Astrocyte of the spinal cord (primary cell): ENCODE data around the gene MAB21L3.

ENCODE experiments used
- DNase-seq: peaks from one replicate; pipeline ENCODE4 v3.0.0; 2011; ENCODE audit warnings: low read depth, low spot score
- H3K4me3 ChIP-seq: 2 replicates; pipeline ENCODE4 v1.5.1; 2011; ENCODE audit warnings: low read depth, mild to moderate bottlenecking, low read length, moderate library complexity
- CTCF ChIP-seq: IDR thresholded peaks from 2 replicates; pipeline ENCODE4 v1.5.1; 2012; ENCODE audit warnings: low read depth, mild to moderate bottlenecking, low read length, inconsistent platforms
- in situ Hi-C: cut with HindIII; loops from 2 replicates; pipeline ENCODE4 v1.10.0; 2017; ENCODE audit warnings: low sequenced_read_pairs

The MAB21L3 gene

DNA sequence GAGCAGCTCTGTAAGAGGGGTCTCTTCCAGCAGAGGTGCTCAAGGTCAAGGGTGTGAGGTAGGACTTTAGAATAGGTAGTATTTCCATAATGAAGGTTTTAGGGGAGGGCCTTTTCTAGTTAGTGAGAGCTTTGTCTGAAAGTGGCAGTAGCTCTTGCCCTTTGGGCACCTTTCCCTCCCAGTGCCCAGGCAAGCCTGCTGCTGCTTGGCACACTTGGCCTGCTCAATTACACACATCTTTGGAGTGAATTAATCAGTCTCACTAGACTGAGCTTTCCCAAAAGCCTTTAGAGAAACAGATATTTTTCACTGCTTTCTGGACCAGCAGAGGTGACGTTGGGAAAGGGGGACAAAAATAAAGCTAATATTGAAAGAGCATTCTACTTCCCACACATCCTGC lies 48.0 kb downstream of the MAB21L3 start:
- no peak for TF ChIP-seq CTCF
- DNase-seq = no peak
- H3K4me3 ChIP-seq = no peak overlapping the region
- in situ Hi-C loops = no loop called here

DNA sequence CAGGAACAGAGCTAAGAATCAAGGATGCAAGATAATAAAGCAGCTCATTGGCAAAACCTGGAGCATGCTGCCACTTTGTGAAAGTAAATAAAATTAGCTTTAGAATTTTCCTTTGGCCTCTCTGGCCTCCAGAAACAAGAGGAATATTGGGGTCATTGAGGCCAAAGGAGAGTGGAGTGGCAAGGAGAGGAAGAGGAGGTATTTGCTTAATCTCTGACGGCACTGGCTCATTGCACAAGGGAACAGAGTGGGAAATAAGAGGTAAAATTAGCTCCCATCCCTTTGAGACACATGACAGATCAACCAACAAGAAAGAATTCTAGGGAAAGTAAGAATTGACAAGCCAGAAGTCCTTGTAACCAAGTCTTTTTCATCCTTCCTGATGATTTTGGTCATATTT lies 48.4 kb downstream of the MAB21L3 start:
- no peak for TF ChIP-seq CTCF
- in situ Hi-C loops = no loop called here
- DNase-seq = no peak
- H3K4me3 ChIP-seq = no peak overlapping the region

- no peak for DNase-seq
- H3K4me3 ChIP-seq = no peak overlapping the region
- in situ Hi-C loops = no loop called here
- TF ChIP-seq CTCF = no peak
Observed at GRCh38 chr1:116161390-116161789, 50.2 kb downstream of the MAB21L3 start.

GRCh38 chr1:116161877-116162390 lies 50.7 kb downstream of the MAB21L3 start:
- DNase-seq = no peak
- H3K4me3 ChIP-seq = no peak overlapping the region
- in situ Hi-C loops = no loop called here
- no peak for TF ChIP-seq CTCF

GRCh38 chr1:116163533-116163932 lies 52.3 kb downstream of the MAB21L3 start:
- no peak for DNase-seq
- H3K4me3 ChIP-seq = no peak overlapping the region
- in situ Hi-C loops = no loop called here
- TF ChIP-seq CTCF = no peak

- no peak for TF ChIP-seq CTCF
- no peak overlapping the region for H3K4me3 ChIP-seq
- in situ Hi-C loops = no loop called here
- DNase-seq = no peak
Observed at GRCh38 chr1:116164150-116164549, 53.0 kb downstream of the MAB21L3 start.
